Smooth muscle cell of the umbilical artery (primary cell): ENCODE measurements around the gene E2F3. TPM values are rescaled to one million over a fixed set of nuclear protein-coding genes. Genes with fewer than 3 reads are reported as not detected.

Source experiments
- total RNA-seq: library from RNA; depleted of rRNA; stranded (reverse); fragments of >200 nt; gene quantifications from 2 replicates; pipeline ENCODE4 v1.2.3, GENCODE V29; 2014

The E2F3 gene
- total RNA-seq = 7.1 and 11.7 TPM in 2 replicates

GRCh38 chr6:20401205-20402091 lies at the start of gene E2F3:
E2F3 (plus strand) TSS chr6:20401879; CDS start chr6:20402233, 354 bp downstream.

DNA sequence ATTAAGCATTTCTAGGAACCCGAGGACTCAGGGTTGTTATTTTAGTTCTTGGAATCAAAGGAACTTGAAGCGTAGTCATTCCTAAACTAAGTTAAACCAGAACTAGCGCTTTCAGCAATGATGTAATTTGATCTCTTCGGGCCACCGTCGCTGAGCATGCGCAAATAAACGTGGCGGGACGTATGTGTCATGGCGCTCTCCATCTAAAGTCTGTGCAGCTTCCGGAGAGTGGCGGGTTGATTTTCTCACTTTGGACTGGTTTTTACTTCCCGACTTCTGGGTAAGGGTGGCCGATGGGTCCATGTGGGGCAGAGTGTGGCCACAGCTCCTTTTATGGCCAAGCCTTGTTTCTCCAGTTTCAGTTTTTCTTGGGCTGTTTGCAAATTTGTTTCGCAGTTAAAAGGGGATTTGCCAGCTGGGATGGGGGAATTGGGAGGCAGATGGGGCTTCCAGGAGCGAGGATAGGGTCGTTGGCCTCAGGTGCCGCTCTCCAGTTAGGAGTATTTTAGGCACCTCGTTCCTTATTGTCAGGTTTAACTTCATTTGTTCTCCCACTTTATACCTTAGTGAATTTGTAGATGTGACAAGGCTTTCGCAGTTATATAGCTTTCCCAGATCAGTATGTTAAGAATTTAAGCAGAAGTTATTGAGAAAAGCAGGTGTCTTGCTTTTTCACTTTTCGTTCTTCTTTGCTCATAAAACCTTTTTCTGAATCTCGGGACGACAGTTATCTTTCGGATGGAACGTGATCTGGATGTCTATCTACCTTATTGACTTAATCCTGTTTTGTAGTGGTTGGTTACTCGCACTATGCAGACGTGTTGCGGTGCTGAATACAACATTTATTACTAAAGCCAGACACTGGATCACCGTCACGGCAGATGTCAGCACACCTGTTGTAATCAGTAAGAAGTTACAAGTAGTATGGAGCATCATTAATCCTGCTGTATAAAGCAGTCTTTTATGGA lies 132.9 kb downstream of the E2F3 start, which contains the start of gene CDKAL1:
CDKAL1 (plus strand) TSS at position 163 of the 968 bp plus-strand sequence. CDS start 11,894 bp downstream, outside the sequence.

Other genes with a start within 250 kb of the E2F3 start
- 0.59 and 1.6 TPM in 2 replicates for gene MBOAT1, start 189.4 kb upstream of the E2F3 start, total RNA-seq
- gene CDKAL1, start 132.6 kb downstream of the E2F3 start, total RNA-seq = 15.1 and 16.0 TPM in 2 replicates